ENCODE measurements around the gene TC2N. TPM values are rescaled to one million over a fixed set of nuclear protein-coding genes. Genes with fewer than 3 reads are reported as not detected.
"Not testable (repeated sequence)": the region's sequence is repeated elsewhere in the genome, so short reads cannot be mapped to it uniquely, and the experiment has no call there.

The TC2N gene
- total RNA-seq, 1 donor from 2014 or later, result 21.5 TPM

GRCh38 chr14:91872517-91873470 is 5.5 kb upstream of the TC2N start:
- peak overlapping the region; percentile 92 for H3K27ac Mint-ChIP-seq
- H3K4me1 Mint-ChIP-seq (ENCODE audit: low read depth), result peaks cover 97% of the 10 kb centered on the region
- peak overlapping the region; percentile 75 for H3K4me3 Mint-ChIP-seq
- intact Hi-C loops (cut with micrococcal nuclease), result loop anchor here (1.0 to 10.0 kb wide), 11 partner anchors 8 to 682 kb away; partner anchors contain the start of genes ATXN3, GPR68 and TRIP11
- H3K36me3 Mint-ChIP-seq (ENCODE audit: low read depth), result peaks cover 2% of the 10 kb centered on the region
- H3K9me3 Mint-ChIP-seq, result no peaks in the 10 kb centered on the region
- DNase-seq (ENCODE audit: low spot score), result no peak
- H3K27me3 Mint-ChIP-seq (ENCODE audit: insufficient read depth), result peaks cover 2% of the 10 kb centered on the region

GRCh38 chr14:91872011-91872501 is 4.7 kb upstream of the TC2N start:
- Mint-ChIP-seq H3K27me3 (ENCODE audit: insufficient read depth) (peaks cover 2% of the 10 kb centered on the region), H3K27ac (peak overlapping the region; percentile 92), H3K36me3 (ENCODE audit: low read depth) (peaks cover 2% of the 10 kb centered on the region), H3K4me1 (ENCODE audit: low read depth) (peaks cover 97% of the 10 kb centered on the region), H3K4me3 (peak overlapping the region; percentile 75), H3K9me3 (no peaks in the 10 kb centered on the region)
- no peak for DNase-seq (ENCODE audit: low spot score)
- intact Hi-C loops (cut with micrococcal nuclease), result loop anchor here (2.0 to 10.0 kb wide), 8 partner anchors 13 to 683 kb away; partner anchors contain the start of genes ATXN3, GPR68 and TRIP11

DNA sequence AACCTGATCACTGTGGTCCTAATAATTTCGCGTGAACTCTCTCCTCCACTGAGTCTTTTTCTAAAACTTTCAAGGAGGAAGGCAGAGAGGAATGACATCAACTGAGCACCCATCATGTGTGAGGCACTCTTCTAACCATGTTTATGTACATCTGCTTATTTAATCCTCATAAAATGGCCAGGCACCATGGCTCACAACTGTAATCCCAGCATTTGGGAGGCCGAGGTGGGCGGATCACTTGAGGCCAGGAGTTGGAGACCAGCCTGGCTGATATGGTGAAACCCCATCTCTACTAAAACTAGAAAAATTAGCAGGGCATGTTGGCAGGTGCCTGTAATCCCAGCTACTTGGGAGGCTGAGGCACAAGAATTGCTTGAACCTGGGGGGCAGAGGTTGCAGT is 4.1 kb upstream of the TC2N start:
- not testable (repeated sequence) for H3K9me3 Mint-ChIP-seq; DNase-seq (ENCODE audit: low spot score); H3K4me3 Mint-ChIP-seq; H3K36me3 Mint-ChIP-seq (ENCODE audit: low read depth); H3K27me3 Mint-ChIP-seq (ENCODE audit: insufficient read depth)
- Mint-ChIP-seq H3K4me1 (ENCODE audit: low read depth) (peaks cover 97% of the 10 kb centered on the region), H3K27ac (peak overlapping the region; percentile 75)
- intact Hi-C loops (cut with micrococcal nuclease), result loop anchor here (5.0 to 10.0 kb wide), 3 partner anchors 236 to 683 kb away; partner anchors contain the start of genes ATXN3 and GPR68

DNA sequence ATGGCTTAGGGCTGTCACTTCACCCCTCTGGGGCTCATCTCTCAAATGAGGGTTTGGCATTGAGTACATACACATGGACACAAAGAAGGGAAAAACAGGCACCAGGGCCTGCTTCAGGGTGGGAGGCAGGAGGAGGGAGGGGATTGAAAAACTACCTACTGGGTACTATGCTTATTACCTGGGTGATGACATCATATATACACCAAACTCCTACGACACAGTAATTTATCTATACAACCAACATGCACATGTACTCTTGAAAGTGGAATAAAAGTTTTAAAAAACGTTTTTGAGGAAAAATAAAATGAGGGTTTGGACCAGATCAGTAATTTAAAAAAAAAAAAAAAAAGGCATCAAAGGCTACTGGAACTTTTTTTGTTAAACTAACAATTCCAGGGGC is 3.6 kb upstream of the TC2N start:
- H3K9me3 Mint-ChIP-seq, result no peaks in the 10 kb centered on the region
- H3K27me3 Mint-ChIP-seq (ENCODE audit: insufficient read depth), result peaks cover 2% of the 10 kb centered on the region
- peaks cover 2% of the 10 kb centered on the region for H3K36me3 Mint-ChIP-seq (ENCODE audit: low read depth)
- H3K4me3 Mint-ChIP-seq, result peak overlapping the region; percentile 80
- DNase-seq (ENCODE audit: low spot score), result no peak
- peak overlapping the region; percentile 97 for H3K27ac Mint-ChIP-seq
- intact Hi-C loops (cut with micrococcal nuclease), result loop anchor here (5.0 to 10.0 kb wide), 3 partner anchors 236 to 684 kb away; partner anchors contain the start of genes ATXN3 and GPR68
- H3K4me1 Mint-ChIP-seq (ENCODE audit: low read depth), result peaks cover 99% of the 10 kb centered on the region

DNA sequence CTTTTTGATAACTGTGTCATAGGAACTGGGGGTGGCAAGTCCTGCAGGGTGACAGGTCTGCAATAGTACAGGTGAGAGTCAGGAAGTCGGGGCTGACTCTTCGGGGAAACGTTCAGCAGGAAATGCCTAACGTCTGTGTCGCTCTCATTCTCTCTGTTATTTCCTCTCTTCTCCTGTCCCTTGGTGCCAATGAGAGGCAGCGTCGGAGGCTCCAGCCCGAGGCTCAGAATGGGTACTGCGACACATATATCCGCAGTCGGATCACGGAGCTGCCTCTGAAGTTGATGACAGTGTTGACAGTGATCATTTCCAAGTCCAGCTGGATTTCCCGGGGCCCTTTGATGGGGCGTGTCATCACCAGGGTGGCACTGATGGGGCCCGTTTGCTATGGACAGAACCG is 2.7 kb upstream of the TC2N start:
- intact Hi-C loops (cut with micrococcal nuclease), result loop anchor here (5.0 to 10.0 kb wide), 3 partner anchors 237 to 685 kb away; partner anchors contain the start of genes ATXN3 and GPR68
- Mint-ChIP-seq H3K27me3 (ENCODE audit: insufficient read depth) (peaks cover 2% of the 10 kb centered on the region), H3K27ac (peak overlapping the region; percentile 97), H3K36me3 (ENCODE audit: low read depth) (peaks cover 2% of the 10 kb centered on the region), H3K9me3 (no peaks in the 10 kb centered on the region), H3K4me1 (ENCODE audit: low read depth) (peaks cover 94% of the 10 kb centered on the region), H3K4me3 (peak overlapping the region; percentile 80)
- DNase-seq (ENCODE audit: low spot score), result peak; percentile 50

GRCh38 chr14:91869556-91869955 is 2.2 kb upstream of the TC2N start:
- Mint-ChIP-seq H3K27ac (peak overlapping the region; percentile 97), H3K9me3 (no peaks in the 10 kb centered on the region), H3K27me3 (ENCODE audit: insufficient read depth) (peaks cover 2% of the 10 kb centered on the region), H3K4me1 (ENCODE audit: low read depth) (peaks cover 93% of the 10 kb centered on the region), H3K36me3 (ENCODE audit: low read depth) (peaks cover 2% of the 10 kb centered on the region), H3K4me3 (peak overlapping the region; percentile 80)
- intact Hi-C loops (cut with micrococcal nuclease), result loop anchor here (10.0 kb wide), 3 partner anchors 495 to 645 kb away; no protein-coding TSS in a partner anchor
- no peak for DNase-seq (ENCODE audit: low spot score)

DNA sequence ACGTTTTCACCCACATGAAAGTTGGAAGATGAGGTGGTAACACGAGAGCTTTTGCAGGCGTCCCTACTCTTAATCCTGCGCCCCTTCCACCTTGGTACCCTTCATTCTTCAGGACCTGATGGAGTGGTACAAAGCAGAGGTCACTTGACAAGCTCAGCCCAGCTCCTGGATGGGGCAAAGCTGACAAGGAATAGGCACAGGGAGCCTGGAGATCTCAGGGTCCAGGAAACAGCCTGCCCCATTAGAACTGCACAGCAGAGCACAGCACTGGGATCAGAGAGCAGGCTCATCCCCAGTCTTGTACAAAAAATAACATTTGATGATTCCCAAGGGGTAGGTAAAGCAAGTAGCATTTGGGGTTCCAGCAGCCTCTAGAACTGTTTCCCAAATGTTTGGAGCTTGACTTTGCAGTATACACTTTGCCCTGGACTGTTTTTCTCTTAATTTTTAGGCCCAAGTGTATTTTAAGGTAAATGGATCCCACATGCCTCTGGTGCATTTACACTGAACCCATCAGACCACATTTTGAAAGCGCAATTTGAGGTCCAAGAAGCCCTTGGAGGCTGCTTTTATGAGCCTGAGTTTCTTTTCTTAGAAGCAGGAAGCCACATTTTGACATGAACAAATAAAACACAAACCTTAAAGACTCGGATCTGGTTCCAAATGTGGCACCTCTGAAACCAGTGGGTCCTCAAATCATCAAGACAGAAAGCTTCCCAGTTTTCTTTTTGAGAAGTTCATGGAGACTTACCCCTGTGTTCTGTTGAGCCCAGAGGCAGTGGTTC is 633 bp downstream of the TC2N start:
- Mint-ChIP-seq H3K27me3 (ENCODE audit: insufficient read depth) (no peaks in the 10 kb centered on the region), H3K27ac (peak overlapping the region; percentile 97), H3K4me3 (peak overlapping the region; percentile 95), H3K36me3 (ENCODE audit: low read depth) (peaks cover 11% of the 10 kb centered on the region), H3K4me1 (ENCODE audit: low read depth) (peaks cover 90% of the 10 kb centered on the region), H3K9me3 (no peaks in the 10 kb centered on the region)
- intact Hi-C loops (cut with micrococcal nuclease), result loop anchor here (1.0 to 10.0 kb wide), 6 partner anchors 8 to 642 kb away; partner anchors contain the start of genes CCDC88C and PPP4R3A
- no peak for DNase-seq (ENCODE audit: low spot score)

DNA sequence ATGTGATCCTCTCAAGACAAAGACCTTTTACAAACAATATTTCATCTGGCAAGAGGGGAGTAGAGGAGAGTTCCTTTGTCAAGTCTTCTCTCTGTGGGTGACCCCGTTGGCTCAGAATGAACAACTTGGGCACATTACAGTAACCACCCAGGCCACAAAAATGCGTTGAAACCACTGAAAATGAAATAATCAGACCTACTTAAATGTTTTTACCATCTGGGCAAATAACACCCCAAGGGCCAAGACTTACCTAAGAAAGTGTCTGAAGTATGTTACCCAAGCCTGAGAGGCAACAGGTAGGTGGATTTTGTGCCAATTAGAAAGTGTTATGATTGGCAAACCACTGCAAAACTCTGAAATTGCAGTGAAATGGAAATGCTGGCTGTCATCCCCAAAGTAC is 1.3 kb downstream of the TC2N start:
- H3K9me3 Mint-ChIP-seq, result no peaks in the 10 kb centered on the region
- H3K27ac Mint-ChIP-seq, result peak overlapping the region; percentile 97
- intact Hi-C loops (cut with micrococcal nuclease), result loop anchor here (2.0 to 10.0 kb wide), 5 partner anchors 355 to 641 kb away; partner anchors contain the start of genes CCDC88C and PPP4R3A
- no peak for DNase-seq (ENCODE audit: low spot score)
- peaks cover 89% of the 10 kb centered on the region for H3K4me1 Mint-ChIP-seq (ENCODE audit: low read depth)
- peaks cover 14% of the 10 kb centered on the region for H3K36me3 Mint-ChIP-seq (ENCODE audit: low read depth)
- H3K27me3 Mint-ChIP-seq (ENCODE audit: insufficient read depth), result no peaks in the 10 kb centered on the region
- H3K4me3 Mint-ChIP-seq, result peak overlapping the region; percentile 95

- H3K4me3 Mint-ChIP-seq, result peak overlapping the region; percentile 86
- no peak for DNase-seq (ENCODE audit: low spot score)
- intact Hi-C loops (cut with micrococcal nuclease), result loop anchor here (5.0 to 10.0 kb wide), 4 partner anchors 488 to 1480 kb away; no protein-coding TSS in a partner anchor
- peaks cover 82% of the 10 kb centered on the region for H3K4me1 Mint-ChIP-seq (ENCODE audit: low read depth)
- H3K9me3 Mint-ChIP-seq, result no peaks in the 10 kb centered on the region
- peaks cover 38% of the 10 kb centered on the region for H3K36me3 Mint-ChIP-seq (ENCODE audit: low read depth)
- H3K27me3 Mint-ChIP-seq (ENCODE audit: insufficient read depth), result no peaks in the 10 kb centered on the region
- H3K27ac Mint-ChIP-seq, result peak overlapping the region; percentile 84
These were observed 4.9 kb downstream of the TC2N start for GRCh38 chr14:91862417-91862816.

DNA sequence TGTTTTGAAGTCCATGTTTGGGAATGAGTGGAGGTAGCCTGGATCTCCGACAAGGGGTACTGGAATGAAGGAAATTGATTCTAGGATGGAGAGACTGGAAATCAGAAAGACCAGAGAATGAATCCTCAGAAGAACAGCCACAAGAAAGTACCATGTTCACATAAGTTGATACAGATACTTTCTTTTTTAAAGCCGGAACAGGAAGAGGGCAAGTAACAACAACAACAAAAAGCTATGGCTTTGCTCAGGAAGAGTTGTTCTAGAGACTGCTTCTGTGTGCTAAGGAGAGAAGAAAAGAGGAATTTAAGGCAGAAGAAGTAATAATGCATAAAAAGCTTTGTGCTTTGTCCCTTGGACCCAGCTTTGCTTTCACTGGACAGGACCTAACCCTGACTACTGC is 6.2 kb downstream of the TC2N start:
- intact Hi-C loops (cut with micrococcal nuclease), result loop anchor here (5.0 to 10.0 kb wide), 4 partner anchors 486 to 1479 kb away; no protein-coding TSS in a partner anchor
- H3K9me3 Mint-ChIP-seq, result no peaks in the 10 kb centered on the region
- peak overlapping the region; percentile 76 for H3K4me3 Mint-ChIP-seq
- DNase-seq (ENCODE audit: low spot score), result no peak
- H3K27me3 Mint-ChIP-seq (ENCODE audit: insufficient read depth), result no peaks in the 10 kb centered on the region
- peaks cover 76% of the 10 kb centered on the region for H3K4me1 Mint-ChIP-seq (ENCODE audit: low read depth)
- peaks cover 44% of the 10 kb centered on the region for H3K36me3 Mint-ChIP-seq (ENCODE audit: low read depth)
- H3K27ac Mint-ChIP-seq, result peak overlapping the region; percentile 87

- Mint-ChIP-seq H3K27me3 (ENCODE audit: insufficient read depth) (no peaks in the 10 kb centered on the region), H3K4me3 (no peak overlapping the region), H3K4me1 (ENCODE audit: low read depth) (peaks cover 81% of the 10 kb centered on the region), H3K9me3 (no peaks in the 10 kb centered on the region), H3K36me3 (ENCODE audit: low read depth) (peaks cover 51% of the 10 kb centered on the region), H3K27ac (peak overlapping the region; percentile 32)
- DNase-seq (ENCODE audit: low spot score), result no peak
- intact Hi-C loops (cut with micrococcal nuclease), result loop anchor here (5.0 to 10.0 kb wide), 4 partner anchors 485 to 1478 kb away; no protein-coding TSS in a partner anchor
These were observed 7.1 kb downstream of the TC2N start for GRCh38 chr14:91860238-91860637.
